Embryonic facial prominence (tissue), 1 donor: Measurements from ENCODE around the gene FOXO4.
"Not testable (repeated sequence)": the region's sequence is repeated elsewhere in the genome, so short reads cannot be mapped to it uniquely, and the experiment has no call there.

ENCODE experiments used
- DNase-seq: peaks from one replicate; pipeline ENCODE4 v3.0.0-alpha.2; 2016; ENCODE audit errors: extremely low spot score

FOXO4 gene

GRCh38 chrX:71095555-71095980, at the start of gene FOXO4:
FOXO4 (plus strand) TSS chrX:71095851; CDS start chrX:71096529, 678 bp downstream.
- DNase-seq: peak; percentile 72

- DNase-seq: not testable (repeated sequence)
Observed at GRCh38 chrX:71047891-71048290, 47.8 kb upstream of the FOXO4 start.

- no peak for DNase-seq
Observed at GRCh38 chrX:71052721-71053120, 42.9 kb upstream of the FOXO4 start.

GRCh38 chrX:71053217-71053621, 42.4 kb upstream of the FOXO4 start:
- no peak for DNase-seq

GRCh38 chrX:71056867-71057266, 38.8 kb upstream of the FOXO4 start:
- no peak for DNase-seq

- no peak for DNase-seq
Observed at GRCh38 chrX:71057848-71058530, 37.7 kb upstream of the FOXO4 start.

GRCh38 chrX:71060127-71060526, 35.5 kb upstream of the FOXO4 start:
- DNase-seq: no peak

- DNase-seq: no peak
Observed at GRCh38 chrX:71067089-71067488, 28.6 kb upstream of the FOXO4 start.

GRCh38 chrX:71067712-71068043, 28.0 kb upstream of the FOXO4 start:
- no peak for DNase-seq

GRCh38 chrX:71068044-71068918, 27.4 kb upstream of the FOXO4 start, which contains the start of gene SNX12:
SNX12 (minus strand) TSS chrX:71068334; CDS start chrX:71068306, 28 bp downstream.
- peak; percentile 71 for DNase-seq

GRCh38 chrX:71070531-71070930, 25.1 kb upstream of the FOXO4 start:
- DNase-seq: no peak

- DNase-seq: no peak
Observed at GRCh38 chrX:71081330-71082123, 14.1 kb upstream of the FOXO4 start.

- no peak for DNase-seq
Observed at GRCh38 chrX:71082124-71082647, 13.5 kb upstream of the FOXO4 start.

- DNase-seq: no peak
Observed at GRCh38 chrX:71082822-71083221, 12.8 kb upstream of the FOXO4 start.

- DNase-seq: no peak
Observed at GRCh38 chrX:71085900-71086299, 9.8 kb upstream of the FOXO4 start.

- no peak for DNase-seq
Observed at GRCh38 chrX:71091263-71091662, 4.4 kb upstream of the FOXO4 start.

GRCh38 chrX:71095033-71095432, 618 bp upstream of the FOXO4 start:
- no peak for DNase-seq

GRCh38 chrX:71095981-71096759, 519 bp downstream of the FOXO4 start:
- DNase-seq: peak; percentile 19

GRCh38 chrX:71096760-71097032, 1.0 kb downstream of the FOXO4 start:
- no peak for DNase-seq

- DNase-seq: no peak
Observed at GRCh38 chrX:71098302-71098701, 2.7 kb downstream of the FOXO4 start.

GRCh38 chrX:71098951-71099506, 3.4 kb downstream of the FOXO4 start:
- no peak for DNase-seq
